Right atrium auricular region (tissue), 2 donors: Measurements from ENCODE around the gene PLSCR2. TPM values are rescaled to one million over a fixed set of nuclear protein-coding genes. Genes with fewer than 3 reads are reported as not detected.
"Not testable (repeated sequence)": the region's sequence is repeated elsewhere in the genome, so short reads cannot be mapped to it uniquely, and the experiment has no call there.

Experiments
- DNase-seq: peaks from one replicate; pipeline ENCODE4 v3.0.0-alpha.2; 2019; ENCODE audit warnings: low spot score
- H3K27ac ChIP-seq, 2 donors: fragments of 200-600 bp; sonication (generic); 1 replicate in 1 of 2; 2 replicates in 1 of 2; pipeline ENCODE4 v1.5.1; 2016 to 2019
- H3K27me3 ChIP-seq, 2 donors: fragments of 200-600 bp; sonication (generic); one replicate each; pipeline versions ENCODE4 v1.5.1 to v1.6.0; 2017 to 2019
- H3K36me3 ChIP-seq: fragments of 200-600 bp; sonication (generic); one replicate; pipeline ENCODE4 v1.5.1; 2016
- H3K4me1 ChIP-seq, 2 donors: fragments of 200-600 bp; sonication (generic); one replicate each; pipeline versions ENCODE4 v1.5.1 to v1.6.0; 2017 to 2019
- H3K4me3 ChIP-seq, 2 donors: fragments of 200-600 bp; sonication (generic); 1 replicate in 1 of 2; 2 replicates in 1 of 2; pipeline ENCODE4 v1.5.1; 2017 to 2019; ENCODE audit warnings: mild to moderate bottlenecking in 1 of 2, moderate library complexity in 1 of 2
- H3K9me3 ChIP-seq, 2 donors: fragments of 200-600 bp; sonication (generic); one replicate each; pipeline ENCODE4 v1.5.1; 2019
- CTCF ChIP-seq, 2 donors: fragments of 200-600 bp; sonication (generic); IDR thresholded peaks; one replicate each; pipeline ENCODE4 v1.5.1; 2019; ENCODE audit warnings: antibody characterized with exemption in 2 of 2
- total RNA-seq, 2 donors: library from RNA; depleted of rRNA; stranded (reverse); fragments of >200 nt; gene quantifications; one replicate each; pipeline ENCODE4 v1.1.0, GENCODE V29; 2016

The PLSCR2 gene
- total RNA-seq, 2 donors from 2014 or later: not detected

- Histone ChIP-seq H3K4me1 (peaks cover 0 to 8% of the 10 kb centered on the region in 2 donors), H3K36me3 (no peaks in the 10 kb centered on the region), H3K9me3 (no peaks in the 10 kb centered on the region), H3K27ac (no peak overlapping the region), H3K27me3 (no peaks in the 10 kb centered on the region), H3K4me3 (no peak overlapping the region)
- no peak for DNase-seq
- no peak for TF ChIP-seq CTCF (IDR thresholded peaks at IDR 0.05)
These were observed 32.4 kb upstream of the PLSCR2 start for GRCh38 chr3:146501752-146502151.

GRCh38 chr3:146499701-146500100, 30.3 kb upstream of the PLSCR2 start:
- no peak for DNase-seq
- H3K36me3 ChIP-seq: no peaks in the 10 kb centered on the region
- no peak overlapping the region for H3K4me3 ChIP-seq
- H3K27ac ChIP-seq: no peak overlapping the region
- TF ChIP-seq CTCF (IDR thresholded peaks at IDR 0.05): no peak
- no peaks in the 10 kb centered on the region for H3K27me3 ChIP-seq
- H3K4me1 ChIP-seq: no peaks in the 10 kb centered on the region
- no peaks in the 10 kb centered on the region for H3K9me3 ChIP-seq

GRCh38 chr3:146498002-146498736, 28.8 kb upstream of the PLSCR2 start:
- H3K4me3 ChIP-seq: no peak overlapping the region
- no peaks in the 10 kb centered on the region for H3K9me3 ChIP-seq
- H3K4me1 ChIP-seq: no peaks in the 10 kb centered on the region
- no peaks in the 10 kb centered on the region for H3K36me3 ChIP-seq
- no peak overlapping the region for H3K27ac ChIP-seq
- no peaks in the 10 kb centered on the region for H3K27me3 ChIP-seq
- TF ChIP-seq CTCF (IDR thresholded peaks at IDR 0.05): no peak
- DNase-seq: no peak

- not testable (repeated sequence) for H3K27ac ChIP-seq, H3K36me3 ChIP-seq, H3K27me3 ChIP-seq, H3K4me3 ChIP-seq, H3K4me1 ChIP-seq, H3K9me3 ChIP-seq, DNase-seq
These were observed 27.9 kb upstream of the PLSCR2 start for GRCh38 chr3:146497145-146497843.

GRCh38 chr3:146496726-146497125, 27.4 kb upstream of the PLSCR2 start:
- TF ChIP-seq CTCF (IDR thresholded peaks at IDR 0.05): no peak
- H3K4me1 ChIP-seq: no peaks in the 10 kb centered on the region

GRCh38 chr3:146496251-146496650, 26.9 kb upstream of the PLSCR2 start:
- no peak overlapping the region for H3K4me3 ChIP-seq
- no peak for TF ChIP-seq CTCF (IDR thresholded peaks at IDR 0.05)
- no peaks in the 10 kb centered on the region for H3K27me3 ChIP-seq
- no peak for DNase-seq
- H3K4me1 ChIP-seq: no peaks in the 10 kb centered on the region
- peaks cover 0 to 10% of the 10 kb centered on the region in 2 donors for H3K9me3 ChIP-seq
- H3K27ac ChIP-seq: no peak overlapping the region
- no peaks in the 10 kb centered on the region for H3K36me3 ChIP-seq

More at GRCh38 chr3:146496726-146497125, 27.4 kb upstream of the PLSCR2 start:
- Histone ChIP-seq H3K27ac (no peak overlapping the region), H3K9me3 (peaks cover 0 to 7% of the 10 kb centered on the region in 2 donors), H3K36me3 (no peaks in the 10 kb centered on the region), H3K4me3 (no peak overlapping the region), H3K27me3 (no peaks in the 10 kb centered on the region)
- DNase-seq: no peak
